Sigmoid colon (tissue), 4 donors: ENCODE results near the gene KCNT1.

Experiments used
- CTCF ChIP-seq, 4 experiments: fragments of 450-650 bp in 3 of 4; fragments of 200-600 bp in 1 of 4; IDR thresholded peaks; one replicate each; pipeline ENCODE4 v1.5.1; 2016 to 2019; ENCODE audit warnings: antibody characterized with exemption in 4 of 4, mild to moderate bottlenecking in 3 of 4, moderate library complexity in 2 of 4
- EP300 ChIP-seq, 4 donors: sonication (generic); formaldehyde crosslinking; IDR thresholded peaks; one replicate each; pipeline ENCODE4 v1.6.1; 2017; ENCODE audit warnings: antibody characterized with exemption in 4 of 4

- TF ChIP-seq CTCF (IDR thresholded peaks at IDR 0.05) = no peak
- TF ChIP-seq EP300 (IDR thresholded peaks at IDR 0.05) = no peak
Observed at GRCh38 chr9:135660407-135660806, 41.6 kb upstream of the KCNT1 start.
